ENCODE data around the gene ACTR2.
"Not testable (repeated sequence)": the region's sequence is repeated elsewhere in the genome, so short reads cannot be mapped to it uniquely, and the experiment has no call there.

Gene ACTR2

DNA sequence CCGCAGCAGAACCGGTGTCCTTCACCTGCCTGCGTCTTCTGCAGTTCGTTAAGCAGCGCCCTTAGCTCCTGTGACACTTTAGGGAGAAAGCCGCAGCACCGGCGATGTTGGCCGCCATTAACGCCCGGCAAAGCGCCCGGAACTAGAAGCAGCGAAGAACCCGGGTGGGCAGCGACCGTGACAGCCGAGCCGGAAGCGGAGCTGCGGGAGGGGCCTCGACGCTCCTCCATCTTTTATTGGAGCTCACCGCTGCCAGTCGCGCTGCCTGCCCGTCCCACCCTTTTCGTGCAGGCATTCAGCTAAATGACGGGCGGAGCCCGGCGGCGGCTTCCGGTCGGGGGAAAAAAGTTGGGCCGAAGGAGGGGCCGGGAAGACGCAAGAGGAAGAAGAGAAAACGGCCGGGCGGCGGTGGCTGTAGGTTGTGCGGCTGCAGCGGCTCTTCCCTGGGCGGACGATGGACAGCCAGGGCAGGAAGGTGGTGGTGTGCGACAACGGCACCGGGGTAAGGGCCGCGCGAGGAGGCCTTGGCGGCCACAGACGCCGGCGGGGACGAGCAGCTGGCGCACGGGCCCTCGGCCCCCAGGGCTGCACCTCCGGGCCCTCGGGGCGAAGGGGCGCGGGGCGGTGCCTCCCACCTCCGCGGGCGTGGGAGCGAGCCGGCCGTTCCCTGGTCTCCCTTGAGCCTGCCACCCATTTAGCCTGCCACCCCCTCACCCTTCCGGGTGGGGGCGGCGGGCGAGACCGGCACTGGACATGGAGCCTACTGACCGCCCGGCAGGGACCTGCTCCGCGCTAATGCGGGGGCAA, at the start of gene ACTR2:
ACTR2 (plus strand) TSS at position 376 of the 807 bp plus-strand sequence; CDS start at position 455, 79 bp downstream.
- DNase-seq (ENCODE audit: low read depth): peak; percentile 89
- peak within 1 kb of the TSS; percentile 69 for H3K4me3 ChIP-seq (ENCODE audit: low read depth, low read length)

DNA sequence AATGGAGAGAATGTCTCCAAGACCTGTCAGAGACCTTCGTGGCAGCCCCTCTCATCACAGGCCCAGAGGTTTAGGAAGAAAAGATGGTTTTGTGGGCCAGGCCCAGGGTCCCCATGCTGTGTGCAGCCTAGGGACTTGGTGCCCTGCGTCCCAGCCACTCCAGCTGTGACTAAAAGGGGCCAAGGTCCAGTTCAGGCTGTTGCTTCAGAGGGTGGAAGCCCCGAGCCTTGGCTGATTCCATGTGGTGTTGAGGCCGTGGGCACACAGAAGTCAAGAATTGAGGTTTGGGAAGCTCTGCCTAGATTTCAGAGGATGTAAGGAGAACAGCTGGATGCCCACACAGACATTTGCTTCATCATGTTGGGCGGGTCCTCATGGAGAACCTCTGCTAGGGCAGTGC, 45.1 kb upstream of the ACTR2 start:
- DNase-seq (ENCODE audit: low read depth): no peak
- no peak overlapping the region for H3K4me3 ChIP-seq (ENCODE audit: low read depth, low read length)

DNA sequence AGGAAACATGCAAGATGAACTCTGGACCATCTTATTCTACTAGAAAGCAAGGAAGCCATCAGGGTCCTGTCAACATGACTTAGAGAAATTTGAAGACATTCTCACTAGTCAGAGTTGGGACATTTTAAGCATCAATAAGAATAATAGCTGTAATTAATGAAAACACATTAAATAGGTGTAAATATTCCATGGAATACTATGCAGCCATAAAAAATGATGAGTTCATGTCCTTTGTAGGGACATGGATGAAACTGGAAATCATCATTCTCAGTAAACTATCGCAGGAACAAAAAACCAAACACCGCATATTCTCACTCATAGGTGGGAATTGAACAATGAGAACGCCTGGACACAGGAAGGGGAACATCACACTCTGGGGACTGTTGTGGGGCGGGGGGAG, 44.2 kb upstream of the ACTR2 start:
- not testable (repeated sequence) for DNase-seq (ENCODE audit: low read depth); H3K4me3 ChIP-seq (ENCODE audit: low read depth, low read length)

DNA sequence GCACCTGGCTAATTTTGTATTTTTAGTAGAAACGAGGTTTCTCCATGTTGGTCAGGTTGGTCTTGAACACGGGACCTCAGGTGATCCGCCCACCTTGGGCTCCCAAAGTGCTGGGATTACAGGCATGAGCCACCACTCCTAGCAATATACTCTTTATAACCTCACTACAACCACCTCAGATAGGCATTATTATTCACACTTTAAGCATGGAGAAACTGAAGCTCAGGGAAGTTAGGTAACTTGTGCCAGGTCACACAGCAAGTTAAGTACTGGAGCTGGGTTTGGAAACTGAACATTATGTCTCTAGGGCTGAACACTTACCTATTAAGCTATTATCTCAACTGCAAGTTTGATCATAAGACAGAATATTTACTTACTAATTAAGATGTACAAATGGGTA, 42.6 kb upstream of the ACTR2 start:
- H3K4me3 ChIP-seq (ENCODE audit: low read depth, low read length): no peak overlapping the region
- no peak for DNase-seq (ENCODE audit: low read depth)

- DNase-seq (ENCODE audit: low read depth): no peak
- H3K4me3 ChIP-seq (ENCODE audit: low read depth, low read length): no peak overlapping the region
These were observed 41.4 kb upstream of the ACTR2 start for GRCh38 chr2:65186093-65186868.

- no peak overlapping the region for H3K4me3 ChIP-seq (ENCODE audit: low read depth, low read length)
- peak; percentile 25 for DNase-seq (ENCODE audit: low read depth)
These were observed 40.5 kb upstream of the ACTR2 start for GRCh38 chr2:65186872-65187851.

DNA sequence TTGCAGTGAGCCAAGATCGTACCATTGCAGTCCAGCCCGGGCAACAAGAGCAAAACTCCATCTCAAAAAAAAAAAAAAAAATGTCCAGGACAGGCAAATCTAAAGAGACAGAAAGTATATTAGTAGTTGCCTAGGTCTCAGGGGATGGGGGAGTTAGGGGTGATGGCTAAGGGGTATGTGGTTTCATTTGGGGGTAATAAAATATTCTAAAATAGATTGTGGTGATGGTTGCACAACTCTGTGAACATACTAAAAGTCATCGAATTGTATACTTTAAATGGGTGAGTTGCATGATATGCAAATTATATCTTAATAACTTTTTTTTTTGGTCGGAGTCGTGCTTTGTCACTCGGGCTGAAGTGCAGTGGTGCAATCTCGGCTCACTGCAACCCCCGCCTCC, 34.2 kb upstream of the ACTR2 start:
- no peak for DNase-seq (ENCODE audit: low read depth)
- no peak overlapping the region for H3K4me3 ChIP-seq (ENCODE audit: low read depth, low read length)

DNA sequence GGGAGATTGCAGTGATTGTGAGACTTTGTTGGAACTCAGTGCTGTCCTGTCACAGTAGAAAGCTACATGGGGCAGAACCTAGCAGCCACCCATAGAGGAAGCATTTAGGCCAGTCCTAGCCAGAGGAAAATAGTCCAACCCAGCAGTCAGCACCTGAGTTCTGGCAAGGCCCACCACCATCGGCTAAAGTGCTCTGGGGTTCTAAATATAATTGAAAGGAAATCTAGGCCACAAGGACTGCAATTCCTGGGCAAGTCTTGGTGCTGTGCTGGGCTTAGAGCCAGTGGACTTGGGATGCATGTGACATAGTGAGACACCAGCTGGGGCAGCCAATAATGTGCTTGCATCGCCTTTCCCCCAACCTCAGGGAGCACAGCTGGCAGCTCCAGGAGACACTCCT, 28.9 kb upstream of the ACTR2 start:
- no peak overlapping the region for H3K4me3 ChIP-seq (ENCODE audit: low read depth, low read length)
- no peak for DNase-seq (ENCODE audit: low read depth)

DNA sequence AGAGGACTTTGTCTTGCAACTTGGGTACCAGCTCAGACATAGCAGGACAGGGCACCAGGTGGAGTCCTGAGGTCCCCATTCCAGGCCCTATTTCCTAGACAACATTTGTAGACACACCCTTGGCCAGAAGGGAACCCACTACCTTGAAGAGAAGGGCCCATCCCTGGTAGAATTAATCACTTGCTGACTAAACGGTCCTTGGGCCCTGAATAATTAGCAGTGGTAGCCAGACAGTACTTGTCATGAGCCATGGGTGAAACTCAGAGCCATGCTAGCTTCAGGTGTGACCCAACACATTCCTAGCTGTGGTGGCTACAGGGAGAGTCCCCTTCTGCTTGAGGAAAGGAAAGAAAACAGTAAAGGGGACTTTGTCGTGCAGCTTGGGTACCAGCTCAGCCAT, 28.5 kb upstream of the ACTR2 start:
- no peak for DNase-seq (ENCODE audit: low read depth)
- no peak overlapping the region for H3K4me3 ChIP-seq (ENCODE audit: low read depth, low read length)

GRCh38 chr2:65199891-65200290, 27.7 kb upstream of the ACTR2 start:
- DNase-seq (ENCODE audit: low read depth): no peak
- H3K4me3 ChIP-seq (ENCODE audit: low read depth, low read length): no peak overlapping the region

- H3K4me3 ChIP-seq (ENCODE audit: low read depth, low read length): peak overlapping the region; percentile 32
- DNase-seq (ENCODE audit: low read depth): no peak
These were observed 23.0 kb upstream of the ACTR2 start for GRCh38 chr2:65204461-65205210.

DNA sequence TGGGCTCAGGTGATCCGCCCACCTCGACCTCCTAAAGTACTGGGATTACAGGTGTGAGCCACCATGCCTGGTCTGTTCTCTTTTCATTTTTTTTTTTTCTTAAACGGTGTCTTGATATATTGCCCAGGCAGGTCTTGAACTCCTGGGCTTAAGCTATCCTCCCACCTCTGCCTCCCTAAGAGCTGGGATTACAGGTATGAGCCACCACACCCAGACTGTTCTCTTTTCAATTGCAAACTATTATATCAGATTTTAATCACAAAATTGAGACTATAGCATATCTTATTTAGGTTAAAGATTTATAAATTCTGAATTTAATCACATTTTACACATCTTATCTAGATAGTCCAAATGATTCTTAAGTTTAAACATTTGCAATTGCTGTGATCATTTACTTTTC, 15.5 kb upstream of the ACTR2 start:
- H3K4me3 ChIP-seq (ENCODE audit: low read depth, low read length): no peak overlapping the region
- DNase-seq (ENCODE audit: low read depth): no peak

- DNase-seq (ENCODE audit: low read depth): no peak
- no peak overlapping the region for H3K4me3 ChIP-seq (ENCODE audit: low read depth, low read length)
These were observed 15.0 kb upstream of the ACTR2 start for GRCh38 chr2:65212619-65213018.

- no peak for DNase-seq (ENCODE audit: low read depth)
- no peak overlapping the region for H3K4me3 ChIP-seq (ENCODE audit: low read depth, low read length)
These were observed 14.6 kb upstream of the ACTR2 start for GRCh38 chr2:65213035-65213434.

DNA sequence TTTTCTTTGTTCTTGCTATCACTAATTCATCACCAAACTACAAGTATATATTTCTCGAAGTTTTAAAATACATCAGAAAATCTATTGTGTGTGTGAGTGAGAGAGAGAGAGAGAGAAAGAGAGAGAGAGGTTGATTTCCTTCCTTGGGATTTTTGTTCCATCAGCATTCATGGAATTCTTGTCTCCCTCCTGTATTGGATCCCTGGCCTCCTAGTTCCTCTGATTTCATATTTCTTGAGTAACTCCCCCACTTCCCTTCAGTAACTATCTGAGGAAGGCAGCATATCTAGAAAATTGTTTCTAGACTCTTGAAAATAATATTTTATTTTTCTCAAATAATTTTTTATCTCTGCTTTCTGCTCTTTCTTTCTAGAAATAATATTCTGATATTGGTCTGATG, 13.3 kb upstream of the ACTR2 start:
- no peak overlapping the region for H3K4me3 ChIP-seq (ENCODE audit: low read depth, low read length)
- no peak for DNase-seq (ENCODE audit: low read depth)

GRCh38 chr2:65214843-65215242, 12.8 kb upstream of the ACTR2 start:
- H3K4me3 ChIP-seq (ENCODE audit: low read depth, low read length): no peak overlapping the region
- no peak for DNase-seq (ENCODE audit: low read depth)

GRCh38 chr2:65215946-65216345, 11.7 kb upstream of the ACTR2 start:
- DNase-seq (ENCODE audit: low read depth): no peak
- H3K4me3 ChIP-seq (ENCODE audit: low read depth, low read length): no peak overlapping the region

GRCh38 chr2:65220432-65221131, 7.0 kb upstream of the ACTR2 start:
- no peak for DNase-seq (ENCODE audit: low read depth)

More at GRCh38 chr2:65220432-65221131, 7.0 kb upstream of the ACTR2 start:
- no peak overlapping the region for H3K4me3 ChIP-seq (ENCODE audit: low read depth, low read length)

All from skeletal muscle cell (primary cell).